K562 (cell line): ENCODE measurements around the gene MC5R. TPM values are rescaled to one million over a fixed set of nuclear protein-coding genes. Genes with fewer than 3 reads are reported as not detected.

Experiments
- CXXC5 ChIP-seq: fragments of 250-450 bp; sonication (Bioruptor Pico); IDR thresholded peaks from 2 replicates; pipeline ENCODE4 v1.8.0; 2022; ENCODE audit warnings: inconsistent platforms, mild to moderate bottlenecking, moderate library complexity
- EHMT2 ChIP-seq: fragments of 450-650 bp; IDR thresholded peaks from 2 replicates; pipeline ENCODE4 v1.6.1; 2018; ENCODE audit warnings: antibody characterized with exemption
- HNRNPLL ChIP-seq: fragments of 200-400 bp; formaldehyde crosslinking; IDR thresholded peaks from 2 replicates; pipeline ENCODE4 v1.6.1; 2017; ENCODE audit warnings: low read length, low read depth, mild to moderate bottlenecking; ENCODE audit not compliant: poor library complexity, severe bottlenecking
- KDM2B ChIP-seq: fragments of 250-450 bp; sonication (Bioruptor Pico); IDR thresholded peaks from 2 replicates; pipeline ENCODE4 v1.8.0; 2021; ENCODE audit warnings: mild to moderate bottlenecking, moderate library complexity
- RAD21 ChIP-seq, 2 experiments: fragments of 250-450 bp in 1 of 2; fragments of 450-650 bp in 1 of 2; sonication (Bioruptor Pico) in 1 of 2; formaldehyde crosslinking in 1 of 2; IDR thresholded peaks in 1 of 2; conservative IDR thresholded peaks in 1 of 2; 2 replicates each; pipeline versions ENCODE4 v1.4.0 to v1.8.0; 2020 to 2022; ENCODE audit warnings: mild to moderate bottlenecking in 2 of 2, moderate library complexity in 1 of 2
- SAFB ChIP-seq: fragments of 200-400 bp; formaldehyde crosslinking; IDR thresholded peaks from 2 replicates; pipeline ENCODE4 v1.6.1; 2017; ENCODE audit warnings: low read depth, low read length, borderline replicate concordance
- SAP30 ChIP-seq: fragments of 200-600 bp; sonication (generic); IDR thresholded peaks from 2 replicates; pipeline ENCODE4 v1.6.1; 2012; ENCODE audit warnings: borderline replicate concordance, low read depth, mild to moderate bottlenecking, moderate library complexity, low read length, control low read depth, inconsistent platforms; ENCODE audit not compliant: insufficient read depth, poor library complexity, severe bottlenecking
- STAG1 ChIP-seq: sonication (generic); formaldehyde crosslinking; IDR thresholded peaks from 2 replicates; pipeline ENCODE4 v1.5.0; 2020; ENCODE audit warnings: missing genetic modification reagents, borderline replicate concordance
- polyA plus RNA-seq, 8 experiments: library from polyadenylated mRNA; depleted of rRNA in 4 of 8; stranded (reverse) in 5 of 8; unstranded in 3 of 8; fragments of >200 nt; fragmentation: Nextera tagmentation in 2 of 8; fragmentation: Illumina TruSeq in 1 of 8; extraction: Ambion mirVana in 2 of 8; extraction: Trizol in 1 of 8; gene quantifications; 2 replicates each; pipeline versions ENCODE4 v1.2.1 to v1.2.3, GENCODE V29; 2011 to 2014; ENCODE audit warnings: inconsistent platforms in 1 of 8, missing spikeins in 1 of 8
- total RNA-seq, 7 experiments: library from RNA; depleted of rRNA in 6 of 7; stranded (reverse); fragments of >200 nt in 6 of 7; fragmentation: Illumina TruSeq in 2 of 7; extraction: Trizol in 2 of 7; gene quantifications; 2 replicates each; pipeline versions ENCODE4 v1.2.1 to v1.2.3, GENCODE V29; 2011 to 2021; ENCODE audit warnings: low replicate concordance in 1 of 7
- TF ChIP-seq, protein P1 (sequence below): fragments of 250-450 bp; sonication (Bioruptor Pico); IDR thresholded peaks from 2 replicates; pipeline ENCODE4 v1.8.0; 2021; ENCODE audit warnings: moderate library complexity, mild to moderate bottlenecking, inconsistent platforms
- TF ChIP-seq, protein P2 (sequence below): fragments of 200-600 bp; sonication (generic); IDR thresholded peaks from one replicate; pipeline ENCODE4 v1.6.1; 2012; ENCODE audit warnings: mild to moderate bottlenecking, low read depth, low read length, inconsistent platforms
- TF ChIP-seq, protein P3 (sequence below): fragments of 200-800 bp; sonication (Bioruptor generic); IDR thresholded peaks from 2 replicates; pipeline ENCODE4 v1.6.1; 2017; ENCODE audit warnings: missing genetic modification characterization, missing compliant biosample characterization

The MC5R gene
- total and polyA plus RNA-seq, 9 of the 15 experiments (the other 6 are each of a cell fraction or from before 2014, with no cell fraction given) = not detected

DNA sequence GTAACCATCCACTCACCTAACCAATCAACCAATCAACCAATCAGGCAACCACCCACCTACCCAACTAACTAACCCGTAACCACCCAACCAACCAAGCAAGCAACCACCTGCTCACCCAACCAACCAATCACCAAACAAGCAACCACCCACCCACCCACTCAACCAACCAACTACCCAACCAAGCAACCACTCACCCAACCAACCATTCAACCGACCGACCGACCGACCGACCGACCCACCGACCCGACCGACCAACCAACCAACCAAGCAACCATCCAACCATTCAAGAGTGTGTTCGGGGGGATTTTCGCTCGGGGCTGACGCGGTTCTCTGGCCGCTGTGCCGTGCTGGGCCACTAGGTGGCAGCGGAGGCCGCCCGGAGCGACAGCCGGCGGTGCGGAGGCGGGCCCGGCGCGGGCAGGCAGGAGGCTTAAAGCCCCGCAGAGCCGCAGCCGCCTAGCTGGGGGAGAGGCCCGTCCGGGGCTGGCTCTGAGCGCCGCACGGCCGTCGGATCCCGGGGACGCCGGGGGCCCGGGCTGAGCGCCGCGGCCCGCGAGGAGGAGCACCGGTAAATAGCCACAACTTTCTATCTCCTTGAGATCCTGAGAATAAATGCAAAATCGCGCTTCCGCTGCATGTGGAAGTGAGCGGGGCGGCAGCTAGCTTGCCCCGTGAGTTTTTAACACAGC is at the start of gene MC5R (continued):
- TF ChIP-seq, protein P1, sequence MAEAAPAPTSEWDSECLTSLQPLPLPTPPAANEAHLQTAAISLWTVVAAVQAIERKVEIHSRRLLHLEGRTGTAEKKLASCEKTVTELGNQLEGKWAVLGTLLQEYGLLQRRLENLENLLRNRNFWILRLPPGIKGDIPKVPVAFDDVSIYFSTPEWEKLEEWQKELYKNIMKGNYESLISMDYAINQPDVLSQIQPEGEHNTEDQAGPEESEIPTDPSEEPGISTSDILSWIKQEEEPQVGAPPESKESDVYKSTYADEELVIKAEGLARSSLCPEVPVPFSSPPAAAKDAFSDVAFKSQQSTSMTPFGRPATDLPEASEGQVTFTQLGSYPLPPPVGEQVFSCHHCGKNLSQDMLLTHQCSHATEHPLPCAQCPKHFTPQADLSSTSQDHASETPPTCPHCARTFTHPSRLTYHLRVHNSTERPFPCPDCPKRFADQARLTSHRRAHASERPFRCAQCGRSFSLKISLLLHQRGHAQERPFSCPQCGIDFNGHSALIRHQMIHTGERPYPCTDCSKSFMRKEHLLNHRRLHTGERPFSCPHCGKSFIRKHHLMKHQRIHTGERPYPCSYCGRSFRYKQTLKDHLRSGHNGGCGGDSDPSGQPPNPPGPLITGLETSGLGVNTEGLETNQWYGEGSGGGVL (CRISPR knock-in tag) = no peak
- TF ChIP-seq KDM2B (CRISPR knock-in tag) (no peak), SAFB (no peak), STAG1 (CRISPR knock-in tag) (peak; percentile 49; the same call in 1 of the 2 replicates), EHMT2 (peak; percentile 50; the same call in 1 of the 2 replicates), RAD21 (CRISPR knock-in tag; conservative IDR thresholded peaks at IDR 0.05 in 1 of 2, IDR thresholded peaks at IDR 0.05 in 1 of 2) (peak; percentile 60 to 83), HNRNPLL (peak; percentile 19), CXXC5 (CRISPR knock-in tag) (0 out of 2 replicates have a peak, but pooled peaks have one; percentile 24), SAP30 (no peak)
- TF ChIP-seq, protein P2, sequence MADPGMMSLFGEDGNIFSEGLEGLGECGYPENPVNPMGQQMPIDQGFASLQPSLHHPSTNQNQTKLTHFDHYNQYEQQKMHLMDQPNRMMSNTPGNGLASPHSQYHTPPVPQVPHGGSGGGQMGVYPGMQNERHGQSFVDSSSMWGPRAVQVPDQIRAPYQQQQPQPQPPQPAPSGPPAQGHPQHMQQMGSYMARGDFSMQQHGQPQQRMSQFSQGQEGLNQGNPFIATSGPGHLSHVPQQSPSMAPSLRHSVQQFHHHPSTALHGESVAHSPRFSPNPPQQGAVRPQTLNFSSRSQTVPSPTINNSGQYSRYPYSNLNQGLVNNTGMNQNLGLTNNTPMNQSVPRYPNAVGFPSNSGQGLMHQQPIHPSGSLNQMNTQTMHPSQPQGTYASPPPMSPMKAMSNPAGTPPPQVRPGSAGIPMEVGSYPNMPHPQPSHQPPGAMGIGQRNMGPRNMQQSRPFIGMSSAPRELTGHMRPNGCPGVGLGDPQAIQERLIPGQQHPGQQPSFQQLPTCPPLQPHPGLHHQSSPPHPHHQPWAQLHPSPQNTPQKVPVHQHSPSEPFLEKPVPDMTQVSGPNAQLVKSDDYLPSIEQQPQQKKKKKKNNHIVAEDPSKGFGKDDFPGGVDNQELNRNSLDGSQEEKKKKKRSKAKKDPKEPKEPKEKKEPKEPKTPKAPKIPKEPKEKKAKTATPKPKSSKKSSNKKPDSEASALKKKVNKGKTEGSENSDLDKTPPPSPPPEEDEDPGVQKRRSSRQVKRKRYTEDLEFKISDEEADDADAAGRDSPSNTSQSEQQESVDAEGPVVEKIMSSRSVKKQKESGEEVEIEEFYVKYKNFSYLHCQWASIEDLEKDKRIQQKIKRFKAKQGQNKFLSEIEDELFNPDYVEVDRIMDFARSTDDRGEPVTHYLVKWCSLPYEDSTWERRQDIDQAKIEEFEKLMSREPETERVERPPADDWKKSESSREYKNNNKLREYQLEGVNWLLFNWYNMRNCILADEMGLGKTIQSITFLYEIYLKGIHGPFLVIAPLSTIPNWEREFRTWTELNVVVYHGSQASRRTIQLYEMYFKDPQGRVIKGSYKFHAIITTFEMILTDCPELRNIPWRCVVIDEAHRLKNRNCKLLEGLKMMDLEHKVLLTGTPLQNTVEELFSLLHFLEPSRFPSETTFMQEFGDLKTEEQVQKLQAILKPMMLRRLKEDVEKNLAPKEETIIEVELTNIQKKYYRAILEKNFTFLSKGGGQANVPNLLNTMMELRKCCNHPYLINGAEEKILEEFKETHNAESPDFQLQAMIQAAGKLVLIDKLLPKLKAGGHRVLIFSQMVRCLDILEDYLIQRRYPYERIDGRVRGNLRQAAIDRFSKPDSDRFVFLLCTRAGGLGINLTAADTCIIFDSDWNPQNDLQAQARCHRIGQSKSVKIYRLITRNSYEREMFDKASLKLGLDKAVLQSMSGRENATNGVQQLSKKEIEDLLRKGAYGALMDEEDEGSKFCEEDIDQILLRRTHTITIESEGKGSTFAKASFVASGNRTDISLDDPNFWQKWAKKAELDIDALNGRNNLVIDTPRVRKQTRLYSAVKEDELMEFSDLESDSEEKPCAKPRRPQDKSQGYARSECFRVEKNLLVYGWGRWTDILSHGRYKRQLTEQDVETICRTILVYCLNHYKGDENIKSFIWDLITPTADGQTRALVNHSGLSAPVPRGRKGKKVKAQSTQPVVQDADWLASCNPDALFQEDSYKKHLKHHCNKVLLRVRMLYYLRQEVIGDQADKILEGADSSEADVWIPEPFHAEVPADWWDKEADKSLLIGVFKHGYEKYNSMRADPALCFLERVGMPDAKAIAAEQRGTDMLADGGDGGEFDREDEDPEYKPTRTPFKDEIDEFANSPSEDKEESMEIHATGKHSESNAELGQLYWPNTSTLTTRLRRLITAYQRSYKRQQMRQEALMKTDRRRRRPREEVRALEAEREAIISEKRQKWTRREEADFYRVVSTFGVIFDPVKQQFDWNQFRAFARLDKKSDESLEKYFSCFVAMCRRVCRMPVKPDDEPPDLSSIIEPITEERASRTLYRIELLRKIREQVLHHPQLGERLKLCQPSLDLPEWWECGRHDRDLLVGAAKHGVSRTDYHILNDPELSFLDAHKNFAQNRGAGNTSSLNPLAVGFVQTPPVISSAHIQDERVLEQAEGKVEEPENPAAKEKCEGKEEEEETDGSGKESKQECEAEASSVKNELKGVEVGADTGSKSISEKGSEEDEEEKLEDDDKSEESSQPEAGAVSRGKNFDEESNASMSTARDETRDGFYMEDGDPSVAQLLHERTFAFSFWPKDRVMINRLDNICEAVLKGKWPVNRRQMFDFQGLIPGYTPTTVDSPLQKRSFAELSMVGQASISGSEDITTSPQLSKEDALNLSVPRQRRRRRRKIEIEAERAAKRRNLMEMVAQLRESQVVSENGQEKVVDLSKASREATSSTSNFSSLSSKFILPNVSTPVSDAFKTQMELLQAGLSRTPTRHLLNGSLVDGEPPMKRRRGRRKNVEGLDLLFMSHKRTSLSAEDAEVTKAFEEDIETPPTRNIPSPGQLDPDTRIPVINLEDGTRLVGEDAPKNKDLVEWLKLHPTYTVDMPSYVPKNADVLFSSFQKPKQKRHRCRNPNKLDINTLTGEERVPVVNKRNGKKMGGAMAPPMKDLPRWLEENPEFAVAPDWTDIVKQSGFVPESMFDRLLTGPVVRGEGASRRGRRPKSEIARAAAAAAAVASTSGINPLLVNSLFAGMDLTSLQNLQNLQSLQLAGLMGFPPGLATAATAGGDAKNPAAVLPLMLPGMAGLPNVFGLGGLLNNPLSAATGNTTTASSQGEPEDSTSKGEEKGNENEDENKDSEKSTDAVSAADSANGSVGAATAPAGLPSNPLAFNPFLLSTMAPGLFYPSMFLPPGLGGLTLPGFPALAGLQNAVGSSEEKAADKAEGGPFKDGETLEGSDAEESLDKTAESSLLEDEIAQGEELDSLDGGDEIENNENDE = no peak
- TF ChIP-seq, protein P3, sequence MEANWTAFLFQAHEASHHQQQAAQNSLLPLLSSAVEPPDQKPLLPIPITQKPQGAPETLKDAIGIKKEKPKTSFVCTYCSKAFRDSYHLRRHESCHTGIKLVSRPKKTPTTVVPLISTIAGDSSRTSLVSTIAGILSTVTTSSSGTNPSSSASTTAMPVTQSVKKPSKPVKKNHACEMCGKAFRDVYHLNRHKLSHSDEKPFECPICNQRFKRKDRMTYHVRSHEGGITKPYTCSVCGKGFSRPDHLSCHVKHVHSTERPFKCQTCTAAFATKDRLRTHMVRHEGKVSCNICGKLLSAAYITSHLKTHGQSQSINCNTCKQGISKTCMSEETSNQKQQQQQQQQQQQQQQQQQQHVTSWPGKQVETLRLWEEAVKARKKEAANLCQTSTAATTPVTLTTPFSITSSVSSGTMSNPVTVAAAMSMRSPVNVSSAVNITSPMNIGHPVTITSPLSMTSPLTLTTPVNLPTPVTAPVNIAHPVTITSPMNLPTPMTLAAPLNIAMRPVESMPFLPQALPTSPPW (CRISPR knock-in tag) = no peak
